ENCODE results near the gene APOC3. TPM values are rescaled to one million over a fixed set of nuclear protein-coding genes. Genes with fewer than 3 reads are reported as not detected.

APOC3 gene
- total RNA-seq, 1 experiment from 2014 or later: 2.5 TPM

DNA sequence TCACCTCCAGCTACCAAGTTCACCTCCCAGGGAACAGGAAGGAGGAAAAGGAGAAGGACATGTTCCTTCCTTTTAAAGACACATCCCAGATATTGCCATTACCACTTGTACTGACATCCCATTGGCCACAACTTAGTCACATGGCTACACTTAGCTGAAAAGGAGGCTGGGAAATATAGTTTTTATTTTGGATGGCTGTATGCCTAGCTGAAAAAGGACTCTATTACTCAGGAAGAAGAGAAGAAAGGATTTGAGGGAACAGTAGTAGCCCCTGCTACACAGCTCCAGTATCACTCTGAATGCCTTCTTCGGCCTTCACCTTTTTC is 36.0 kb upstream of the APOC3 start:
- TF ChIP-seq, protein P1, sequence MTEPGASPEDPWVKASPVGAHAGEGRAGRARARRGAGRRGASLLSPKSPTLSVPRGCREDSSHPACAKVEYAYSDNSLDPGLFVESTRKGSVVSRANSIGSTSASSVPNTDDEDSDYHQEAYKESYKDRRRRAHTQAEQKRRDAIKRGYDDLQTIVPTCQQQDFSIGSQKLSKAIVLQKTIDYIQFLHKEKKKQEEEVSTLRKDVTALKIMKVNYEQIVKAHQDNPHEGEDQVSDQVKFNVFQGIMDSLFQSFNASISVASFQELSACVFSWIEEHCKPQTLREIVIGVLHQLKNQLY (CRISPR knock-in tag; IDR thresholded peaks at IDR 0.05): no peak
- TF ChIP-seq ZNF281 (CRISPR knock-in tag; IDR thresholded peaks at IDR 0.05) (no peak), USF1 (CRISPR knock-in tag; IDR thresholded peaks at IDR 0.05) (peak; percentile 80), NFYB (CRISPR knock-in tag; conservative IDR thresholded peaks at IDR 0.05; ENCODE audit: low read depth) (no peak), KAT7 (CRISPR knock-in tag; IDR thresholded peaks at IDR 0.05; ENCODE audit: borderline replicate concordance) (no peak), FOXK1 (CRISPR knock-in tag; IDR thresholded peaks at IDR 0.05) (no peak), NFE2L1 (CRISPR knock-in tag; IDR thresholded peaks at IDR 0.05) (no peak), ETV6 (CRISPR knock-in tag; IDR thresholded peaks at IDR 0.05) (no peak), USF2 (CRISPR knock-in tag; IDR thresholded peaks at IDR 0.05) (peak; percentile 84)
- POLR2A ChIA-PET: no interaction called here
- H3K36me3 Mint-ChIP-seq: no peaks in the 10 kb centered on the region
- CTCF ChIA-PET: interaction anchor here (1.3 to 8.7 kb wide), 2 partner anchors 42 to 312 kb away, joined by 5 to 358 read pairs; partner anchors contain the start of gene APOA1
- no peaks in the 10 kb centered on the region for H3K9me3 Mint-ChIP-seq
- peaks cover 12% of the 10 kb centered on the region for H3K4me1 Mint-ChIP-seq
- H3K4me3 Mint-ChIP-seq: no peak overlapping the region
- no peak for ATAC-seq
- DNase-seq (ENCODE audit: low spot score): no peak
- H3K27ac Mint-ChIP-seq: no peak overlapping the region
- peaks cover 26% of the 10 kb centered on the region for H3K27me3 Mint-ChIP-seq (ENCODE audit: low read depth)

- H3K4me3 Mint-ChIP-seq: no peak overlapping the region
- DNase-seq (ENCODE audit: low spot score) (no peak), ATAC-seq (no peak)
- H3K9me3 Mint-ChIP-seq: no peaks in the 10 kb centered on the region
- no peaks in the 10 kb centered on the region for H3K36me3 Mint-ChIP-seq
- H3K27ac Mint-ChIP-seq: no peak overlapping the region
- H3K4me1 Mint-ChIP-seq: peaks cover 12% of the 10 kb centered on the region; the same call in 1 of the 2 replicates
- TF ChIP-seq CREB1 (CRISPR knock-in tag; IDR thresholded peaks at IDR 0.05): no peak
- TF ChIP-seq ZNF317 (CRISPR knock-in tag; IDR thresholded peaks at IDR 0.05; ENCODE audit: borderline replicate concordance, low read depth): no peak
- TF ChIP-seq ZNF423 (CRISPR knock-in tag; IDR thresholded peaks at IDR 0.05): no peak
- no peak for TF ChIP-seq ZBTB43 (CRISPR knock-in tag; IDR thresholded peaks at IDR 0.05)
- TF ChIP-seq, protein P2, sequence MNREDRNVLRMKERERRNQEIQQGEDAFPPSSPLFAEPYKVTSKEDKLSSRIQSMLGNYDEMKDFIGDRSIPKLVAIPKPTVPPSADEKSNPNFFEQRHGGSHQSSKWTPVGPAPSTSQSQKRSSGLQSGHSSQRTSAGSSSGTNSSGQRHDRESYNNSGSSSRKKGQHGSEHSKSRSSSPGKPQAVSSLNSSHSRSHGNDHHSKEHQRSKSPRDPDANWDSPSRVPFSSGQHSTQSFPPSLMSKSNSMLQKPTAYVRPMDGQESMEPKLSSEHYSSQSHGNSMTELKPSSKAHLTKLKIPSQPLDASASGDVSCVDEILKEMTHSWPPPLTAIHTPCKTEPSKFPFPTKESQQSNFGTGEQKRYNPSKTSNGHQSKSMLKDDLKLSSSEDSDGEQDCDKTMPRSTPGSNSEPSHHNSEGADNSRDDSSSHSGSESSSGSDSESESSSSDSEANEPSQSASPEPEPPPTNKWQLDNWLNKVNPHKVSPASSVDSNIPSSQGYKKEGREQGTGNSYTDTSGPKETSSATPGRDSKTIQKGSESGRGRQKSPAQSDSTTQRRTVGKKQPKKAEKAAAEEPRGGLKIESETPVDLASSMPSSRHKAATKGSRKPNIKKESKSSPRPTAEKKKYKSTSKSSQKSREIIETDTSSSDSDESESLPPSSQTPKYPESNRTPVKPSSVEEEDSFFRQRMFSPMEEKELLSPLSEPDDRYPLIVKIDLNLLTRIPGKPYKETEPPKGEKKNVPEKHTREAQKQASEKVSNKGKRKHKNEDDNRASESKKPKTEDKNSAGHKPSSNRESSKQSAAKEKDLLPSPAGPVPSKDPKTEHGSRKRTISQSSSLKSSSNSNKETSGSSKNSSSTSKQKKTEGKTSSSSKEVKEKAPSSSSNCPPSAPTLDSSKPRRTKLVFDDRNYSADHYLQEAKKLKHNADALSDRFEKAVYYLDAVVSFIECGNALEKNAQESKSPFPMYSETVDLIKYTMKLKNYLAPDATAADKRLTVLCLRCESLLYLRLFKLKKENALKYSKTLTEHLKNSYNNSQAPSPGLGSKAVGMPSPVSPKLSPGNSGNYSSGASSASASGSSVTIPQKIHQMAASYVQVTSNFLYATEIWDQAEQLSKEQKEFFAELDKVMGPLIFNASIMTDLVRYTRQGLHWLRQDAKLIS (CRISPR knock-in tag; IDR thresholded peaks at IDR 0.05; ENCODE audit: borderline replicate concordance): no peak
- TF ChIP-seq NFE2L1 (CRISPR knock-in tag; IDR thresholded peaks at IDR 0.05): no peak
- TF ChIP-seq, protein P3, sequence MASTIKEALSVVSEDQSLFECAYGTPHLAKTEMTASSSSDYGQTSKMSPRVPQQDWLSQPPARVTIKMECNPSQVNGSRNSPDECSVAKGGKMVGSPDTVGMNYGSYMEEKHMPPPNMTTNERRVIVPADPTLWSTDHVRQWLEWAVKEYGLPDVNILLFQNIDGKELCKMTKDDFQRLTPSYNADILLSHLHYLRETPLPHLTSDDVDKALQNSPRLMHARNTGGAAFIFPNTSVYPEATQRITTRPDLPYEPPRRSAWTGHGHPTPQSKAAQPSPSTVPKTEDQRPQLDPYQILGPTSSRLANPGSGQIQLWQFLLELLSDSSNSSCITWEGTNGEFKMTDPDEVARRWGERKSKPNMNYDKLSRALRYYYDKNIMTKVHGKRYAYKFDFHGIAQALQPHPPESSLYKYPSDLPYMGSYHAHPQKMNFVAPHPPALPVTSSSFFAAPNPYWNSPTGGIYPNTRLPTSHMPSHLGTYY (CRISPR knock-in tag; IDR thresholded peaks at IDR 0.05): no peak
- no peak for TF ChIP-seq NR2C2 (CRISPR knock-in tag; IDR thresholded peaks at IDR 0.05)
- no peak for TF ChIP-seq ESRRA (CRISPR knock-in tag; IDR thresholded peaks at IDR 0.05; ENCODE audit: borderline replicate concordance)
- TF ChIP-seq FOXJ3 (CRISPR knock-in tag; IDR thresholded peaks at IDR 0.05; ENCODE audit: borderline replicate concordance): no peak
- TF ChIP-seq ELF4 (CRISPR knock-in tag; IDR thresholded peaks at IDR 0.05; ENCODE audit: low read depth): no peak
- TF ChIP-seq USF2 (CRISPR knock-in tag; IDR thresholded peaks at IDR 0.05): no peak
- ChIA-PET POLR2A (no interaction called here), CTCF (interaction anchor here (1.7 to 8.7 kb wide), 2 partner anchors 41 kb away, joined by 3 to 358 read pairs; partner anchors contain the start of gene APOA1)
- H3K27me3 Mint-ChIP-seq (ENCODE audit: low read depth): peaks cover 17% of the 10 kb centered on the region
Measured at GRCh38 chr11:116794851-116795250, 34.9 kb upstream of the APOC3 start.

Data from WTC11 (cell line).